HG03354 (cell line): ENCODE data around the gene HKDC1.
A peak's percentile ranks its signal among the peaks of the same experiment; 100 is the strongest.
"Not testable (repeated sequence)": the region's sequence is repeated elsewhere in the genome, so short reads cannot be mapped to it uniquely, and the experiment has no call there.

Source experiments
- ATAC-seq: cut with Tn5 transposase; IDR thresholded peaks from one replicate; pipeline ENCODE4 v1.9.1; 2021; ENCODE audit warnings: mild to moderate bottlenecking; ENCODE audit not compliant: unreplicated experiment, poor library complexity, severe bottlenecking

The HKDC1 gene, protein sequence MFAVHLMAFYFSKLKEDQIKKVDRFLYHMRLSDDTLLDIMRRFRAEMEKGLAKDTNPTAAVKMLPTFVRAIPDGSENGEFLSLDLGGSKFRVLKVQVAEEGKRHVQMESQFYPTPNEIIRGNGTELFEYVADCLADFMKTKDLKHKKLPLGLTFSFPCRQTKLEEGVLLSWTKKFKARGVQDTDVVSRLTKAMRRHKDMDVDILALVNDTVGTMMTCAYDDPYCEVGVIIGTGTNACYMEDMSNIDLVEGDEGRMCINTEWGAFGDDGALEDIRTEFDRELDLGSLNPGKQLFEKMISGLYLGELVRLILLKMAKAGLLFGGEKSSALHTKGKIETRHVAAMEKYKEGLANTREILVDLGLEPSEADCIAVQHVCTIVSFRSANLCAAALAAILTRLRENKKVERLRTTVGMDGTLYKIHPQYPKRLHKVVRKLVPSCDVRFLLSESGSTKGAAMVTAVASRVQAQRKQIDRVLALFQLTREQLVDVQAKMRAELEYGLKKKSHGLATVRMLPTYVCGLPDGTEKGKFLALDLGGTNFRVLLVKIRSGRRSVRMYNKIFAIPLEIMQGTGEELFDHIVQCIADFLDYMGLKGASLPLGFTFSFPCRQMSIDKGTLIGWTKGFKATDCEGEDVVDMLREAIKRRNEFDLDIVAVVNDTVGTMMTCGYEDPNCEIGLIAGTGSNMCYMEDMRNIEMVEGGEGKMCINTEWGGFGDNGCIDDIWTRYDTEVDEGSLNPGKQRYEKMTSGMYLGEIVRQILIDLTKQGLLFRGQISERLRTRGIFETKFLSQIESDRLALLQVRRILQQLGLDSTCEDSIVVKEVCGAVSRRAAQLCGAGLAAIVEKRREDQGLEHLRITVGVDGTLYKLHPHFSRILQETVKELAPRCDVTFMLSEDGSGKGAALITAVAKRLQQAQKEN

DNA sequence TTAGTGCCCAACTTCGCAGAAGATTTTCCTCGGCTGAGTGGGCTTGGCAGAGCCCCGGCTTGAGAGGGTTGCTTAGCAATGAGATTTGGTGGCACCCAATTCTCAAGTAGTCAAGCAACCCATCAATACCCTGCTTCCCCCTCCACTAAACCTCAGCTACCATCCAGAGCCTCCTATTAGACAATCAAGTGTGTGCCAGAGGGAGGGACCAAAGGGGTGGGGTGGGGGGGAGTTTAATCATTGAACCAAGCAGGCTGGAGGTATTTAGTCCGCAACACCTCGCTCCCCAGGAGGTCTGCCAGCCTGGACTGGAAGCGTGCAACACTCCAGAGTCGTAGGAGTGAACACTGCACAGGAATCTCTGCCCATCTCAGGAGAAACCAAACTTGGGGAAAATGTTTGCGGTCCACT, at the start of gene HKDC1:
HKDC1 (plus strand) TSS at position 292 of the 411 bp plus-strand sequence; CDS start at position 396, 104 bp downstream.
- no peak for ATAC-seq

GRCh38 chr10:69172241-69172982, 47.7 kb upstream of the HKDC1 start:
- ATAC-seq: no peak

DNA sequence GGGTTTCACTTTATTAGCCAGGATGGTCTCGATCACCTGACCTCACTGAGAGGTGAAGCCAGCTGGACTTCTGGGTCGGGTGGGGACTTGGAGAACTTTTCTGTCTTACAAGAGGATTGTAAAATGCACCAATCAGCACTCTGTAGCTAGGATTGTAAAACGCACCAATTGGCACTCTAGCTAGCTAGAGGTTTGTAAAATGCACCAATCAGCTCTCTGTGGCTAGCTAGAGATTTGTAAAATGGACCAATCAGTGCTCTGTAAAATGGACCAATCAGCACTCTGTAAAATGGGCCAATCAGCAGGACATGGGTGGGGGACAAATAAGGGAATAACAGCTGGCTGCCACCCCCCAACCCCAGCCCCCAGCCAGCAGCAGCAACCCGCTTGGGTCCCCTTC, 44.8 kb upstream of the HKDC1 start:
- ATAC-seq: not testable (repeated sequence)

GRCh38 chr10:69176823-69177222, 43.3 kb upstream of the HKDC1 start:
- no peak for ATAC-seq

- peak; percentile 46 for ATAC-seq
These were observed 40.9 kb upstream of the HKDC1 start for GRCh38 chr10:69179089-69179742.

- ATAC-seq: peak; percentile 87
These were observed 40.2 kb upstream of the HKDC1 start, which contains the start of gene SUPV3L1 for GRCh38 chr10:69179743-69180524. Gene SUPV3L1 (plus strand): TSS chr10:69180234. CDS start chr10:69180292, 58 bp downstream.

- ATAC-seq: no peak
These were observed 39.5 kb upstream of the HKDC1 start for GRCh38 chr10:69180525-69181204.

- no peak for ATAC-seq
These were observed 38.7 kb upstream of the HKDC1 start for GRCh38 chr10:69181433-69181832.

DNA sequence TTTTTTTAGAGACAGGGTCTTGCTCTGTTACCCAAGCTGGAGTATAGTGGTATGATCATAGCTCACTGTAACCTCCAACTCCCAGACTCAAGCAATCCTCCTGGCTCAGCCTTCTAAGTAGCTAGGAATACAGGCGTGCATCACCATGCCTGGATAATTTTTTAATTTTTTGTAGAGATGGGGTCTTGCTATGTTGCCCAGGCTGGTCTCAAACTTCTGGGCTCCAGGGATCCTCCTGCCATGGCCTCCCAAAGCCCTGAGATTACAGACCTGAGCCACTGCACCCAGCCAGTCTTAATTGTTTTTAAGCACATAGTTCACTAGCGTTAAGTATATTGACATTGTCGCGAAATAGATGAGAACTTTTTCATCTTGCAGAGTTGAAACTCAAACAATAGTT, 38.1 kb upstream of the HKDC1 start:
- no peak for ATAC-seq

DNA sequence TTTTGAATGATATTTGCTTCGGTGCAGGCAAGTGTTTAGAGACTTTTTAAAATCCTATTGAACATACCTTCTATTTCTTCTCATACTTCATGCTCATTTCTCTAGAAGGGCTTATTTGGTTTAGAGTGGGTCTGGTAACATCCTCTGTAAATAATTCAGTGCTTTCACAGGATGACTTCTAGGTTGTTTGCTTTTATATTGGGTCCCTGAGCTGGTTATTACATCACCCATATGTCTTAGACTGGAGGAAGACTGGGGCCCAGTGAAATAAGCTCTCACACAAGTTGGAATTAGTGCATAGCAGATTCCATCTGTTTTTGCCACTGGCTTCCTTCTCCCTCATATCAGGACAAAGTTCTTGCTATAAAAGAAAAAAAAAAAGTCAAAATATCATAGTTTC, 33.6 kb upstream of the HKDC1 start:
- no peak for ATAC-seq

DNA sequence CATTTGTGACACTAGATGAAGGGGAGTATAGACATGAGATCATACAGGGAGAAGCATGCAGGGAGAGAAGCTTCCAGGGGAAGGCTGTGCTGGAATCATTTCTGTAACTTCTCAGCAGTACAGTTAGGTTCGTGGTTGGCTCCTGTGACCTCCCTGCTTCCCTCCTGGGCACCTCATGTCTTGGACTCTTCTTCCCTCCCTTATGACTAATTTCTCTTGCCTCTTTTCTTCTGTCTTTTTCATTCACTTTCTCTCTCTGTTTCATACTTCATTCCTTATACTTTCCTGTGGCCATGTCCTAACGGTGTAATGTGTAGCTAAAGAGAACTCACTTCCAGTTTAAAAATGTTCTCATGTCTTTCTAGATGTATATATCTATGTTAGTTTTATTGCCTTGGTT, 19.1 kb upstream of the HKDC1 start:
- no peak for ATAC-seq

DNA sequence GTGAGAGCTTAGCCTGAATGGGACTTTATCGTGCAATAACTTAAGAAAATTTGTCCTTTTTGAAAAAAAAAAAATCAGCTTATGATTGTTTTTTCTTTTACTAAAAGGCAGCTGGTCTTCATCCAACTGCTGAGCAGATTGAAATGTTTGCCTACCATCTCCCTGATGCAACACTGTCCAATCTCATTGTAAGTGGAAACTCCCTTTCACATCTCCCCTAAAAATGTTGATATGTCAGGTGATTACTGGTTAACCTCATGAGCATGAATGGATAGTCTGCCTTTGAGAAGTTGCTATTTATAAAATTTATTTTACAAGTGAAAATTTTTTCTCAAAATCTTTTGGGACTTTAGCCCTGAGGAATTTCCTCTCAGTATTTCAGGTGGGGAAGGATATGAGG, 17.8 kb upstream of the HKDC1 start:
- no peak for ATAC-seq

GRCh38 chr10:69208761-69209160, 11.4 kb upstream of the HKDC1 start:
- no peak for ATAC-seq

DNA sequence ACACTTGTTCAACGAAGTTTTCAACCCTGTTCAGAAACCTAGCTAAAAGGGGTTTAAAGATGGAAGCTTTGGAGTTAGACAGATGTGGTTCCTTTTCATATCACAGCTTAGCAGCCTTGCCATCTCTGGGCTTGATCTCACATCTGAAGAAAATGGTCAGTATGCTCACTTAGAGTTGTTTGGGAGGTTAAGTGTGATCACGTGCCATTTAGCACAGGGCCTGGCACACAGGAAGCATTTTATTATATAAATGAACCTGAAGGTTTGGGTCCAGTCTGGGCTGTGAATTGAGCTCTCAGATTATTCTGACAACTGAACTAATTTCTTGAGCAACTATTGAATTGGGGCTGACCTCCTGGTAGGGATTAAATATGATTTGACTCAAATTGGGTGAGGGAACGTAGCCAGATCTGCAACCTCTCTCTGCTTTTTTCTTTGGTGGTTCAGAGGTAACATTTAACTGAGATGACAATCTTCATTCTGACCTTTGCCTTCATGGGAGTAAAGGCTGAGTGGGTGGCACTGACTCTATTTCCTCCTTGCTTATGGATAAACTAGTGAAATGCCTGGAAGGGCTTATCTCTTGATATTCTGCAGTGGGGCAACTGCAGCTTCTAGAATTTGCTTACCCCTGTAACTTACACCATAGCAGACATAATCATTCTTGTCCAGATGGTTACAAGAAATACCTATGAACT, 10.2 kb upstream of the HKDC1 start:
- no peak for ATAC-seq

GRCh38 chr10:69211104-69211503, 9.0 kb upstream of the HKDC1 start:
- no peak for ATAC-seq

DNA sequence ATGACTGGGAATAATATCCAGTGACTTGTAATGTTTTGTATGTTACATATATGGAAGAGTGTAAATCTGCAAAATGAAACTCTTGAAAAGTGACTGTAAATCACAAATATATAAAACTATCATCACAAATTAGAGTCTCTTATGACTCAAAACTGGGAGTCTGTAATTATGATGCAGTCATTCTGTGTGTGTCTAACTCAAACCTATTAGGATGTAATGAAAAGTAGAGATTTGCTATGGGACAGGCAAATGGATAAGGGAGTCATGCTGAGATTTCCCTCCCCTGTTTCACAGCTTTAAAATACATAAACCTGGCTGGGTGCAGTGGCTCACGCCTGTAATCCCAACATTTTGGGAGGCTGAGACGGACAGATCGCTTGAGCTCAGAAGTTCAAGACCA, 8.6 kb upstream of the HKDC1 start:
- ATAC-seq: no peak

DNA sequence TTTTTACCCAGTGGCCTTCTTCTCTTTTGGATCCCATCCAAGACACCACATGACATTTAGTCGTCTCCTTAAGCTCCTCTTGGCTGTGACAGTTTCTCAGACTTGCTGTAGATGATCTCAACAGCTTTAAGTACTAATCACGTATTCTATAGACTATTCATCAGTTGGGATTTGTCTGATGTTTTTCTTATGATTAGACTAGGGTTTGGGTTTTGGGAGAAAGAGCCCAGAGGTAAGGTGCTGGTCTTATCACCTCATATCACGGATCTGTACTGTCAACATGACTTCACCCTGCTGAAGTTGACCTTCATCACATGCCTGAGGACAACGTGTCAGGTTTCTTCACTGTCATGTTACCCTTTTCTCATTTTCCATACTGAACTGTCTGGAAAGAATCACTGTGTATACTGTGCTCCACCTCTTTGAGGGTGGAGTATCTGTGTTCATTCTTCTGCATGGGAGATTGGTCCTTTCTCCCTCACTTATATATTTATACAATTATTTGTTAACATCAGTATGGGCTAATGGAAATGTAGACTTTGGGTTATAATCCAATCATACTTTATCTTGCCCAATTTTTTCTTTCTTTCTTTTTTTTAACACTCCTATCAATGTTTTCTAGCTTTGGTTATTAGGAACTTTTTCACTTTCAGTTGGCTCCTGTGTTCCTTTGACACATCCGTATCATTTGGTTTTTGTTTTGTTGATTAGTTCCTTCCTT, 6.4 kb upstream of the HKDC1 start:
- ATAC-seq: no peak
